ENCODE data around the gene NBDY. TPM values are rescaled to one million over a fixed set of nuclear protein-coding genes. Genes with fewer than 3 reads are reported as not detected.

Gene NBDY
- total RNA-seq, 2 experiments from 2014 or later = 25.0 to 28.3 TPM

GRCh38 chrX:56857042-56857441 is 128.0 kb downstream of the NBDY start:
- no peaks in the 10 kb centered on the region for H3K9me3 Mint-ChIP-seq
- no peaks in the 10 kb centered on the region for H3K4me1 Mint-ChIP-seq (ENCODE audit: low read depth)
- H3K4me3 Mint-ChIP-seq = no peak overlapping the region

GRCh38 chrX:56860888-56861287 is 131.8 kb downstream of the NBDY start:
- no peak for ATAC-seq (ENCODE audit: poor library complexity)

More at GRCh38 chrX:56857042-56857441, 128.0 kb downstream of the NBDY start:
- H3K27ac Mint-ChIP-seq = no peak overlapping the region
- H3K27ac ChIP-seq (ENCODE audit: low read depth in 1 of 2, low read length in 2 of 2) = no peak overlapping the region
- no peak for ATAC-seq (ENCODE audit: poor library complexity)
- CTCF ChIA-PET = no interaction called here
- intact Hi-C loops (cut with DNase I, micrococcal nuclease) = no loop called here
- H3K36me3 Mint-ChIP-seq (ENCODE audit: low read depth) = no peaks in the 10 kb centered on the region
- POLR2A ChIA-PET = no interaction called here
- H3K36me3 ChIP-seq (ENCODE audit: insufficient read depth, low read length) = no peaks in the 10 kb centered on the region
- H3K27me3 ChIP-seq (ENCODE audit: control insufficient read depth in 1 of 2, insufficient read depth in 2 of 2, low read length in 2 of 2) = no peaks in the 10 kb centered on the region
- H3K4me3 ChIP-seq (ENCODE audit: low read length) = no peak overlapping the region
- no peaks in the 10 kb centered on the region for H3K27me3 Mint-ChIP-seq
- no peaks in the 10 kb centered on the region for H3K9me3 ChIP-seq (ENCODE audit: control insufficient read depth in 1 of 2, insufficient read depth in 1 of 2, low read length in 2 of 2)
- no peaks in the 10 kb centered on the region for H3K4me1 ChIP-seq (ENCODE audit: insufficient read depth, low read length)
- no peak for DNase-seq
- TF ChIP-seq, protein P1, sequence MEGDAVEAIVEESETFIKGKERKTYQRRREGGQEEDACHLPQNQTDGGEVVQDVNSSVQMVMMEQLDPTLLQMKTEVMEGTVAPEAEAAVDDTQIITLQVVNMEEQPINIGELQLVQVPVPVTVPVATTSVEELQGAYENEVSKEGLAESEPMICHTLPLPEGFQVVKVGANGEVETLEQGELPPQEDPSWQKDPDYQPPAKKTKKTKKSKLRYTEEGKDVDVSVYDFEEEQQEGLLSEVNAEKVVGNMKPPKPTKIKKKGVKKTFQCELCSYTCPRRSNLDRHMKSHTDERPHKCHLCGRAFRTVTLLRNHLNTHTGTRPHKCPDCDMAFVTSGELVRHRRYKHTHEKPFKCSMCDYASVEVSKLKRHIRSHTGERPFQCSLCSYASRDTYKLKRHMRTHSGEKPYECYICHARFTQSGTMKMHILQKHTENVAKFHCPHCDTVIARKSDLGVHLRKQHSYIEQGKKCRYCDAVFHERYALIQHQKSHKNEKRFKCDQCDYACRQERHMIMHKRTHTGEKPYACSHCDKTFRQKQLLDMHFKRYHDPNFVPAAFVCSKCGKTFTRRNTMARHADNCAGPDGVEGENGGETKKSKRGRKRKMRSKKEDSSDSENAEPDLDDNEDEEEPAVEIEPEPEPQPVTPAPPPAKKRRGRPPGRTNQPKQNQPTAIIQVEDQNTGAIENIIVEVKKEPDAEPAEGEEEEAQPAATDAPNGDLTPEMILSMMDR (IDR thresholded peaks at IDR 0.05) = no peak

More at GRCh38 chrX:56860888-56861287, 131.8 kb downstream of the NBDY start:
- ChIA-PET POLR2A (no interaction called here), CTCF (no interaction called here)
- H3K4me3 ChIP-seq (ENCODE audit: low read length) = no peak overlapping the region
- TF ChIP-seq, protein P1 (IDR thresholded peaks at IDR 0.05) = no peak
- DNase-seq = no peak
- H3K36me3 Mint-ChIP-seq (ENCODE audit: low read depth) = no peaks in the 10 kb centered on the region
- no peaks in the 10 kb centered on the region for H3K27me3 Mint-ChIP-seq
- no peak overlapping the region for H3K27ac ChIP-seq (ENCODE audit: low read depth in 1 of 2, low read length in 2 of 2)
- H3K4me3 Mint-ChIP-seq = no peak overlapping the region
- no peaks in the 10 kb centered on the region for H3K4me1 ChIP-seq (ENCODE audit: insufficient read depth, low read length)
- intact Hi-C loops (cut with DNase I, micrococcal nuclease) = no loop called here
- H3K9me3 ChIP-seq (ENCODE audit: control insufficient read depth in 1 of 2, insufficient read depth in 1 of 2, low read length in 2 of 2) = no peaks in the 10 kb centered on the region
- no peaks in the 10 kb centered on the region for H3K27me3 ChIP-seq (ENCODE audit: control insufficient read depth in 1 of 2, insufficient read depth in 2 of 2, low read length in 2 of 2)
- H3K4me1 Mint-ChIP-seq (ENCODE audit: low read depth) = no peaks in the 10 kb centered on the region
- no peaks in the 10 kb centered on the region for H3K36me3 ChIP-seq (ENCODE audit: insufficient read depth, low read length)
- H3K9me3 Mint-ChIP-seq = no peaks in the 10 kb centered on the region
- no peak overlapping the region for H3K27ac Mint-ChIP-seq

Other genes starting within 250 kb of the NBDY start
- gene UBQLN2, start 165.6 kb upstream of the NBDY start, total RNA-seq = 10 to 100 TPM; 48.7 to 49.1 TPM